KOPT-K1 (cell line): ENCODE data around the gene PLD1.

Experiments
- H3K27ac ChIP-seq: fragments of 200-600 bp; sonication (generic); 2 replicates; pipeline ENCODE4 v1.5.1; 2016; ENCODE audit warnings: antibody characterized with exemption, mild to moderate bottlenecking, low read depth, low read length; ENCODE audit not compliant: poor library complexity, severe bottlenecking
- H3K36me3 ChIP-seq: fragments of 200-600 bp; sonication (generic); 2 replicates; pipeline ENCODE4 v1.5.1; 2017; ENCODE audit warnings: antibody characterized with exemption, mild to moderate bottlenecking, low read length, moderate library complexity; ENCODE audit not compliant: insufficient read depth
- H3K9me3 ChIP-seq: fragments of 200-600 bp; sonication (generic); 2 replicates; pipeline ENCODE4 v1.5.1; 2017; ENCODE audit warnings: antibody characterized with exemption, low read length, mild to moderate bottlenecking; ENCODE audit not compliant: insufficient read depth, poor library complexity, severe bottlenecking

Gene PLD1

DNA sequence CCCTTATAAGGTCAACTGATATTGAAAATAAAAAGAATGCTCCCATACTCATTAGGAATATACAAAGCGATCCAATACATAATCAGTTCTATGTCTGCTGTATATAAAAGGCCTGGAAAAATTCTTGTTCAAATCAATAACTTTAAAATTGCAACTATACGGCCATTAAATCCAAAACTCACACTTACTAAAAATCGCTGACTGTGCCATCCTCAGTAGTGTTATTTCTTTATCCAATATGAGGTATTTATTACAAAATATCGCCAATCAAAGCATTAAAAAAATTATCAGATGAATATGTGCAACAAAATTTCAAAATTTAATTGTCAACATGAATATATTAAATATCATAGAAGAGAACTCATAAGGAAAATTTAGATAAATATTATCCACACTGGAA lies 146.5 kb downstream of the PLD1 start:
- no peak overlapping the region for H3K27ac ChIP-seq
- H3K9me3 ChIP-seq = no peaks in the 10 kb centered on the region
- H3K36me3 ChIP-seq = no peaks in the 10 kb centered on the region

DNA sequence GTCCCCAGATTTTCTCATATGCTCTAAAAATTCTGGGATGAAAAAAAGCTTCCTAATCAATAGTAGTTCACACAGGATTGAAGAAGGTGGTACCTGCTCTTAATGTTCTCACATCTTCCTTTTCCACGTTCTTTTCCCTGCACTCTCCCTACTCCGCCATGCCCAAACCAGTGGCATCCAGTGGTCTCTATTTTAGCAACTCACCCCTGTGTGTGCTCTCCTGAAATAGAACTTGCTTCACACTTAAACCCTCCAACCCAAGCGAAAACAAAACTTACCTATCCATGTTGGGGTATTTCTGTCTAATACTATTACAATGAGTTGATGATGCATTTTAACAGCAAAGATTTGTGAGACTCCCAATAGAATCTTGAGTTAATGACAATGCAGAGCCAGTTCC lies 148.8 kb downstream of the PLD1 start:
- H3K9me3 ChIP-seq = no peaks in the 10 kb centered on the region
- H3K36me3 ChIP-seq = no peaks in the 10 kb centered on the region
- no peak overlapping the region for H3K27ac ChIP-seq

DNA sequence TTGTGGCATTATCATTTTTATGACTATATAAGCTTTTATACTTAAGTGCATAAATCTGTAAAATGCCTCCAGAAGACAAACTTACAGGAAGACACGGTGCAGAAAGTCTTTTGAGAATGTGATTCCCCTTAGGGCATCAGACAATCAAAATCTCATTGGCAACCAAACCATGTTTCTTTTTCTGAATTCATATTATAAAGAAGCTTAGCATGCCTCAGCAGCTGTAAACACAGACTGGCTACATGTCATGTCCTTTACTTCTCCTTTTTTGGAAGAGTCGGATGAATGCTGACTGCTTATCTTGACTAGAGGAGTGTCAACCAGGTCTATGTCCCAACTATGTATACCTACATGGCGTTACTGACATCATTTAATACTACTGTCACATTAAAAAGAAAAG lies 150.1 kb downstream of the PLD1 start:
- Histone ChIP-seq H3K27ac (no peak overlapping the region), H3K9me3 (no peaks in the 10 kb centered on the region), H3K36me3 (no peaks in the 10 kb centered on the region)

DNA sequence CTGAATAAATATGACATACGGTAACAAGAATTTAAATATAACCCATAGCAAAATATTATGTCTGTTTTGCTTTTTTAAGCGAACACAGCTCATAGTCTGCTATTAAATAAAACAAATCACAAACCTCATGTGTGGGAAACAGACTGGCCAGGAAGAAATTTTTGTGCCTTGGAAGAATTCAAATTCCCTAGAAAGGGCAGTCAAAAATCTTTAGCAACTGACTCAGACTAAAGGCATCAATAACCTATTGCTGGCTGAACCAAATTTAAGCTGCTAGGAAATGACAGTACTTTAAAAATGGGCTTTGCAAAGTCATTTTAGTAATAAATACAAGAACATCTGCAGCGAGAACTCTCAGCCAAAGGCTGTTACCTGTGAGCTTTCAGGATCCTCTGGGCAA lies 151.4 kb downstream of the PLD1 start:
- Histone ChIP-seq H3K9me3 (no peaks in the 10 kb centered on the region), H3K36me3 (no peaks in the 10 kb centered on the region), H3K27ac (no peak overlapping the region)

DNA sequence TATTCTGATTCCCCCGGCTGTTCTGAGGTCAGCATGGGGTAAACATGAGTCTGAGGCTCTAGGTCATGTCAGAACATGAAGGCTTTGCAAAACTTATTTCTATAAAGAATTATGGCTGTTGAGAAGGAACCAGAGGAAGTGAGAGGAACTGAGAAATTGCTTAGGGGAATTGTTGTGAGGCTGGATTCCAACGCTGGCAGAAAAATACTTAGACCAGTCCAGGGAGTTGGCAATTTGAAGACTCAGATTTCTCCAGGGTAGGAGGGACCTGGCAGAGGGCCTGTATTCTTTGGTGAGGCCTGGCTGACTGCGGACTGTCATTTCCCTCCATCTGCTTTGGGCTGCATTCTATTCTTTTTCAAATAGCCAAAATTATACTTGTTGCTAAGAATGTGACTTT lies 155.5 kb downstream of the PLD1 start:
- no peaks in the 10 kb centered on the region for H3K36me3 ChIP-seq
- H3K27ac ChIP-seq = no peak overlapping the region
- no peaks in the 10 kb centered on the region for H3K9me3 ChIP-seq

DNA sequence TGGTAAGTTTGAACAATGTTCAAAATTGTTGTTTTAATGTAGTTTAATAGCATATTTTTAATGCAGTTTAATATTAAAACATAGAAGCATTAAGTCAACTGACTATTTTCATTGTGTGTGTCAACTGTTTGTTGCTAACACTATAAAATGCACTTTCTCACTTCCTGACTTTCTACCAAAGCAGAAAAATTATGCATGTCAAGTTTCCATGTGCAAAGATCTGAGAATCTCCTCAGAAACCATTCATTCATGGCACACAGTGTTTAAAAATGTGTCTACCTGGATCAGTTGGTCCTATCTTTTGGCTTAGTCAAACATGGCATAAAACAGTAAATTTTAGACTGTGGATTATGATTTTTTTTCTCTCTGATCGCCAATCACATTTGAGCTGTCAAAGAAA lies 156.0 kb downstream of the PLD1 start:
- Histone ChIP-seq H3K9me3 (no peaks in the 10 kb centered on the region), H3K27ac (no peak overlapping the region), H3K36me3 (no peaks in the 10 kb centered on the region)

DNA sequence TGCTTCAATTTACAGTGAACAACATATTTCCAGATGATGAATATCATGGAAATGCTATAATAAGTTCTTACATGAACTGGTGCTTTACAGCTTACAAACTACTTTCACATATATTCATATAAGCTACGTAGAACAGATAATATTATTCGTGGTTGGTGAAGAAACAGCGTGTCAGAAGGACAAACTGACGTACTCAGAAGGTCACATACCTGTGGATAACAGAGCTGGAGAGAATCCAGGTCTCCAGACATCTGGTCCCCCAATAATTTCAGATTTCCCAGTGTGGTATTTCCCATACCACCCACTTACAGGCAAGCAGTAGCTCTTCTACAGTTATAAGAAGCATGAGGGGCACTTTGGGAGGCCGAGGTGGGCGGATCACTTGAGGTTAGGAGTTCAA lies 156.6 kb downstream of the PLD1 start:
- H3K27ac ChIP-seq = no peak overlapping the region
- no peaks in the 10 kb centered on the region for H3K9me3 ChIP-seq
- no peaks in the 10 kb centered on the region for H3K36me3 ChIP-seq

DNA sequence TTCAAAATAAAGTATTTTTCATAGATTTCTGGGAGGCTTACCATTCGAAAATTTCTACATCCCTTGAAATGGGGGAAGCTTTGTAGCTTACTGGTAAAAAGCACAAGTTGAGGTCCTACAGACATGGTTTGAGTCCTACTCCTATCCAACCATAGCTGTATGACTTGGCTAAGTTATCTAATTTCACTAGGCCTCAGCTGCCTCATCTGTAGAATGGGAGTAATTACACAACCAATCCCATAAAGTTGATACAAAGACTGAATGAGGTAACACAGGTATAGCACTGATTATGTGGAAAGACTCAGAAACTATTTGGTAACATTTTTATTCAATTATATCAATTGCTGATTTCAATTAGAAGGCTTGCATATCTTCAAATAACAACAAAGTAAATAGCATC lies 157.4 kb downstream of the PLD1 start:
- no peaks in the 10 kb centered on the region for H3K9me3 ChIP-seq
- no peak overlapping the region for H3K27ac ChIP-seq
- no peaks in the 10 kb centered on the region for H3K36me3 ChIP-seq

DNA sequence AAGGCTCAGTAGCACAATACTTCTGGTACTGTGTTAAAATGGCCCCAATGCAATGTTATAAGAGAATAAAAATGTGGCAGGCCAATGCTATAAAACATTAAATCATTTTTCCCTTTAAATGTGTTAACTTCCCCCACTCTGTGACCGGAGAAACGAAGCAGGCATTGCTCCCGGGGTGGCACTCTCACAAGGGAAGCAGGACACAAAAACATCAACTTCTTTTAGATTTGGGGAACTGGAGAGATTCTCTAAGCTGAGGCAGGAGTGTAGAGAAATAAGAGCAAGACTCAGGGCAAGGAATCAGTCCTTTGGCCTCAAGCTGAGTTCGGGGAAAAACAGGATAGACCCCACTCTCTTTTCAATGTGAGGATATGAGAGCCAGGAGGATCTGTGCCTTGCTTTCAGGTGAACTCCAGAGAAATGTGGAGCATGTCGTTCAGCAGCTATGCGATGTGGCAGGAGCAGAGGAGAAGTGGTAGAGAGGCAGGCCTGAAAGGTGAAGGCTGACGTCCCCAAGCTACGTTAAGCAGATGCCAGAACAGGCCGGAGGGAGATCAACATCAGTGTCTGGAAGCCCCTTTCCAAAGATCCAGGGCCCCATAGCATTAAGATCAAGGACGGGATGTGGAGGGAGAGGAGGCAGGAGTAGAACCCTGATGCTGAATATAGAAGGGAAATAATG lies 160.2 kb downstream of the PLD1 start:
- no peak overlapping the region for H3K27ac ChIP-seq
- no peaks in the 10 kb centered on the region for H3K36me3 ChIP-seq
- no peaks in the 10 kb centered on the region for H3K9me3 ChIP-seq

DNA sequence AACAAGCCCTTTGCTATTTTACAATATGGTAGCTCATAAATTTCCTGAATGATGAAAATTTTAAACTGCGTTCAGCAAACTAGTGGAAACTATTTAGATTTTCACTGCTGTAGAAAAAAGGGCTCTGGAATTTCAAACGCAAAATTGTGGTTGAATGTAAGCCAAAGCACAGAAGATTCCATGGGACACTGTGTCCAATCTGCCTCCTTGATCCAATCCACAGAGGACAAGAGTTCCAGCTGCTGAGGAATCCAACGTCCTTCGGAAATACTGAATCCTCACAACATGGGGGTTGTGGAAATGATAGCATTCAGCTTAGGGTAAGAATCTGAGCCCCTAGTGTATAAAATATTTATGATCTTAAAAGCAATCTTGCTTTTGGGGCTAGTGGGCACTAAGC lies 161.0 kb downstream of the PLD1 start:
- Histone ChIP-seq H3K27ac (no peak overlapping the region), H3K9me3 (no peaks in the 10 kb centered on the region), H3K36me3 (no peaks in the 10 kb centered on the region)

DNA sequence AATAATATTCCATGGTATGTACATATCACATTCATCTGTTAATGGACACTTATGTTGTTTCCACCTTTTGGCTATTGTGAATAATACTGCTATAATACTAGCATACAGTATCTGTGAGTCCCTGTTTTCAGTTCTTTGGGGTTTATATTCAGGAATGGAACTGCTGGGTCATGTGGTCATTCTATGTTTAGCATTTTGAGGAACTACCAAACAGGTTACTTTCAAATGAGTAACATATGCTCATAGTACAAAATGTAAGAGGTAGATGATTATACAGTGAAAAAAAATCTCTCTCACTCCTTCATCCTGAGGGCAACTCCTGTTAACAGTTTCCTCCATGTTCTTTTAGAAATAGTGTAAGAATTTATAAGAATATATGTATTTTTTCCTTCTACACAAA lies 162.2 kb downstream of the PLD1 start:
- H3K9me3 ChIP-seq = no peaks in the 10 kb centered on the region
- H3K27ac ChIP-seq = no peak overlapping the region
- H3K36me3 ChIP-seq = no peaks in the 10 kb centered on the region

DNA sequence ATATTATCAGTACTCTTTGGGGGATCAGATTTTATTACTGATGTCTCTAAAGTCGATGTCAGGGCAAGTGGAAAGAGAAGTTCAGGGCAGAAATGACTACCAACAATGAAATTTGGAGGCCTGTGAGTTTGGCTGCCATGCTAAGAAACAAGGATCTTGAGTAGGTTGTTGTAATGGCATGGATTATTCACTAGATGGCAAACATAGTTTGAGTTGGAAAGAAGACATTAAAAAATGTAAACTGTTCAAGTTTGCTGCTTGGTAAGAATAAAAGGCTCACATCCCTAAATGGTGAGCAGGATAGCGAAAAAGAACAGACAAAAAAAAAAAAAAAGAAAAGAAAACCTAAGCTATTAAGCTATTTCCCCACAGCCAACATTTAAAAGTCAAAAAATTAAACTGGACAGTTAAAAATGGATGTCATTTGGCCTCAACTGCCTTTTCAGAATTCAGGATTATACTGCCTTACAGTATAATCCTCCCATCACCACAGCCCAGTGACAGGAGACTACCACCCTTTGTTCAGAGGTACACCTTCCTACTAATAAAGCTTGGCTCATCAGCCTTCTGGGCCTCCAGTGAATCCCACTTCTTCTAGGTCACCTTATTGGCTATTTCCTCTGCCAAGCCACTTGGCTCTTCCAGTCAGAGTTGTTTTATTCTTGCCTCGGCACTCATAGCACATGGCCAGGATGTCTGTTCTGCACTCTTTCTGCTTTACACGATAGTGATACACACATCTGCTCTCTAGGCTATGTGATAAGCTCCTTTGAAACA lies 163.7 kb downstream of the PLD1 start:
- H3K9me3 ChIP-seq = no peaks in the 10 kb centered on the region
- H3K36me3 ChIP-seq = no peaks in the 10 kb centered on the region
- H3K27ac ChIP-seq = no peak overlapping the region

DNA sequence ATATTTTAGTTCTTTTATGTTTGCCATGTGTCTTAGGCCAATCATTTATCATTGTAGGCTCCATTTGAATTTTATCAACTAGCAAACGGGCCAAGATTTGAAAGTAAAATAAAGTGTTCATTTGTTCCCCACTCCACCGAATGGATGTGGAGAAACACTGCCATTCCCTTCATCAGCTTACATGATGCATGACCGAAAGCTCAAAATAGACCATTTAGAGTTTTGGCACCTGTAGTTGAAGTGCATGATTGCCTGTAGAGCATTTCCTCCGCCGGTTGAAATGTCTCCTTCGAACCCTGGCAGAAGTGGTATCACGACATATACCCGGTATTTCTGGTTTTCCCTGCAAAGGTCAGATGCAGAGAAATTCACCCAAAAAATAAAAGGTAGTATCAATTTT lies 165.6 kb downstream of the PLD1 start:
- Histone ChIP-seq H3K36me3 (no peaks in the 10 kb centered on the region), H3K27ac (no peak overlapping the region), H3K9me3 (no peaks in the 10 kb centered on the region)

DNA sequence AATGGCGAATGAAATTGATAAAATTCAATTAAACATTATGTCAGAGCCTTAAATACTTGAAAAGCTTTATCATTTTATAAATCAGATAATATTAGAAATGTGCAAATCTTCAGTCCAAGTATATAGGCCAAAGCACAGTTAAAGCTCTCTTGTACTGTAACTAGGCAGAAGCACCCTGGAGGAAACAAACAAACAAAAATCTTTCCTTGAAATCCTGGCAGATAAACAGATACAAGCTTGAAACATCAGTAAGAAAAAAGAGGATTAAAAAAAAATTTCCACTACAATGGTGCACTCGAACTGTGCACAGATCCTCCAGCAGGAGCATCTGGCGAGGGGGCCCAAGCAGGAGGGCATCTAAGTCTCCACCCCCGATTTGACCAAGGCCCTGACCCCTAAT lies 166.6 kb downstream of the PLD1 start:
- H3K27ac ChIP-seq = no peak overlapping the region
- H3K36me3 ChIP-seq = no peaks in the 10 kb centered on the region
- no peaks in the 10 kb centered on the region for H3K9me3 ChIP-seq

DNA sequence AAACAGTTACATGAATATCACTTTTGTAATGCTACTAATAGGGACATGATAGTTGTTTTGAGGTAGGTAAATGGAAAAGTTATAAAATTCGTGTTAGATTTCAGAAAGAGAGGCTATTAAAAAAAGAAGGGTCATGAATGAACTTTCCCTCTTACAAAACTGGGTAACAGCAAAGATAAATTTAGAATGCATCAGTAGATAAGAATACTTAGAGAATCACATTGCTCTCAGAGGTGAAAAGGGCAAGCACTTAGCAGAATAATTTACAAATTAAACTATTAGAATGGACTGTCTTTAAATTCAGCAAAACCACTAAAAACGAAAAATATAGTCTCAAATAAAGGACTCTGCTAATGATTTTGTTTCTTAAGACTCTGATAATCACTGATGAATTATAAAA lies 167.2 kb downstream of the PLD1 start:
- Histone ChIP-seq H3K27ac (no peak overlapping the region), H3K9me3 (no peaks in the 10 kb centered on the region), H3K36me3 (no peaks in the 10 kb centered on the region)
